HEK293 (cell line): ENCODE measurements around the gene ANKRD13D.
A peak's percentile ranks its signal among the peaks of the same experiment; 100 is the strongest.

Experiments used
- IKZF3 ChIP-seq: fragments of 450-650 bp; IDR thresholded peaks from 2 replicates; pipeline ENCODE4 v1.5.0; 2018; ENCODE audit warnings: missing biosample characterization, mild to moderate bottlenecking, missing genetic modification characterization, moderate library complexity
- KLF1 ChIP-seq: fragments of 450-650 bp; formaldehyde crosslinking; IDR thresholded peaks from 2 replicates; pipeline ENCODE4 v1.5.1; 2016; ENCODE audit warnings: missing biosample characterization, missing genetic modification characterization
- MYNN ChIP-seq: fragments of 450-650 bp; formaldehyde crosslinking; IDR thresholded peaks from 2 replicates; pipeline ENCODE4 v1.5.1; 2016; ENCODE audit warnings: missing biosample characterization, missing genetic modification characterization, borderline replicate concordance
- PRDM1 ChIP-seq: fragments of 450-650 bp; formaldehyde crosslinking; IDR thresholded peaks from 2 replicates; pipeline ENCODE4; 2016; ENCODE audit warnings: missing biosample characterization, missing genetic modification characterization
- PRDM2 ChIP-seq: fragments of 450-650 bp; formaldehyde crosslinking; IDR thresholded peaks from 2 replicates; pipeline ENCODE4 v1.5.1; 2016; ENCODE audit warnings: missing biosample characterization, missing genetic modification characterization, borderline replicate concordance
- PRDM4 ChIP-seq: fragments of 450-650 bp; formaldehyde crosslinking; IDR thresholded peaks from 2 replicates; pipeline ENCODE4 v1.5.1; 2017; ENCODE audit warnings: missing biosample characterization, missing genetic modification characterization
- SCRT2 ChIP-seq: fragments of 450-650 bp; formaldehyde crosslinking; IDR thresholded peaks from 2 replicates; pipeline ENCODE4 v1.5.1; 2016; ENCODE audit warnings: missing biosample characterization, missing genetic modification characterization
- SP3 ChIP-seq: fragments of 450-650 bp; formaldehyde crosslinking; IDR thresholded peaks from 2 replicates; pipeline ENCODE4 v1.5.1; 2016; ENCODE audit warnings: missing biosample characterization, missing genetic modification characterization
- TSHZ1 ChIP-seq: fragments of 450-650 bp; formaldehyde crosslinking; IDR thresholded peaks from 2 replicates; pipeline ENCODE4 v1.5.1; 2016; ENCODE audit warnings: missing biosample characterization, missing genetic modification characterization, borderline replicate concordance
- ZEB2 ChIP-seq: fragments of 450-650 bp; formaldehyde crosslinking; IDR thresholded peaks from 2 replicates; pipeline ENCODE4 v1.5.1; 2016; ENCODE audit warnings: missing biosample characterization, missing genetic modification characterization
- ZNF302 ChIP-seq: fragments of 450-650 bp; formaldehyde crosslinking; IDR thresholded peaks from 2 replicates; pipeline ENCODE4 v1.5.1; 2016; ENCODE audit warnings: missing biosample characterization, missing genetic modification characterization, low read depth
- ZNF335 ChIP-seq: fragments of 450-650 bp; formaldehyde crosslinking; conservative IDR thresholded peaks from 2 replicates; pipeline ENCODE4 v1.5.1; 2016; ENCODE audit warnings: missing biosample characterization, missing genetic modification characterization
- ZNF366 ChIP-seq: fragments of 450-650 bp; formaldehyde crosslinking; conservative IDR thresholded peaks from 2 replicates; pipeline ENCODE4 v1.5.1; 2016; ENCODE audit warnings: missing biosample characterization, missing genetic modification characterization
- ZNF501 ChIP-seq: fragments of 450-650 bp; formaldehyde crosslinking; IDR thresholded peaks from 2 replicates; pipeline ENCODE4 v1.5.1; 2016; ENCODE audit warnings: missing biosample characterization, missing genetic modification characterization
- ZNF580 ChIP-seq: fragments of 450-650 bp; formaldehyde crosslinking; IDR thresholded peaks from 2 replicates; pipeline ENCODE4 v1.5.1; 2016; ENCODE audit warnings: missing biosample characterization, missing genetic modification characterization
- ZNF791 ChIP-seq: fragments of 450-650 bp; formaldehyde crosslinking; IDR thresholded peaks from 2 replicates; pipeline ENCODE4 v1.5.1; 2016; ENCODE audit warnings: missing biosample characterization, missing genetic modification characterization
- ZNF843 ChIP-seq: fragments of 450-650 bp; formaldehyde crosslinking; IDR thresholded peaks from 2 replicates; pipeline ENCODE4 v1.5.1; 2016; ENCODE audit warnings: missing biosample characterization, missing genetic modification characterization

ANKRD13D gene

GRCh38 chr11:67345920-67346819 is 57.1 kb downstream of the ANKRD13D start (continued):
- TF ChIP-seq SP3 (tag by site-specific recombination) (no peak), ZEB2 (tag by site-specific recombination) (no peak), ZNF843 (tag by site-specific recombination) (no peak), IKZF3 (tag by site-specific recombination) (no peak), ZNF302 (tag by site-specific recombination) (no peak), ZNF580 (tag by site-specific recombination) (no peak), ZNF366 (peak; percentile 38; the same call in 1 of the 2 replicates), TSHZ1 (no peak), ZNF501 (tag by site-specific recombination) (no peak), KLF1 (peak; percentile 89), PRDM1 (tag by site-specific recombination) (no peak), PRDM4 (tag by site-specific recombination) (no peak), SCRT2 (tag by site-specific recombination) (no peak), ZNF791 (no peak), ZNF335 (tag by site-specific recombination) (no peak), MYNN (tag by site-specific recombination) (no peak), PRDM2 (tag by site-specific recombination) (no peak)
- TF ChIP-seq, all 188 proteins: peak for 5
